Neural progenitor cell (in vitro differentiated cells): ENCODE measurements around the gene CD40.

Source experiments
- EZH2 ChIP-seq: fragments of 200-600 bp; sonication (generic); IDR thresholded peaks from 2 replicates; pipeline ENCODE4 v1.6.1; 2017; ENCODE audit warnings: antibody characterized with exemption, mild to moderate bottlenecking, moderate library complexity
- EZH2phosphoT487 ChIP-seq: fragments of 200-600 bp; sonication (generic); IDR thresholded peaks from 2 replicates; pipeline ENCODE4 v1.6.1; 2017; ENCODE audit warnings: antibody characterized with exemption
- TF ChIP-seq, protein P1 (sequence below): fragments of 200-600 bp; sonication (generic); IDR thresholded peaks from 2 replicates; pipeline ENCODE4 v1.5.1; 2017; ENCODE audit warnings: antibody characterized with exemption, mild to moderate bottlenecking

- TF ChIP-seq, protein P1, sequence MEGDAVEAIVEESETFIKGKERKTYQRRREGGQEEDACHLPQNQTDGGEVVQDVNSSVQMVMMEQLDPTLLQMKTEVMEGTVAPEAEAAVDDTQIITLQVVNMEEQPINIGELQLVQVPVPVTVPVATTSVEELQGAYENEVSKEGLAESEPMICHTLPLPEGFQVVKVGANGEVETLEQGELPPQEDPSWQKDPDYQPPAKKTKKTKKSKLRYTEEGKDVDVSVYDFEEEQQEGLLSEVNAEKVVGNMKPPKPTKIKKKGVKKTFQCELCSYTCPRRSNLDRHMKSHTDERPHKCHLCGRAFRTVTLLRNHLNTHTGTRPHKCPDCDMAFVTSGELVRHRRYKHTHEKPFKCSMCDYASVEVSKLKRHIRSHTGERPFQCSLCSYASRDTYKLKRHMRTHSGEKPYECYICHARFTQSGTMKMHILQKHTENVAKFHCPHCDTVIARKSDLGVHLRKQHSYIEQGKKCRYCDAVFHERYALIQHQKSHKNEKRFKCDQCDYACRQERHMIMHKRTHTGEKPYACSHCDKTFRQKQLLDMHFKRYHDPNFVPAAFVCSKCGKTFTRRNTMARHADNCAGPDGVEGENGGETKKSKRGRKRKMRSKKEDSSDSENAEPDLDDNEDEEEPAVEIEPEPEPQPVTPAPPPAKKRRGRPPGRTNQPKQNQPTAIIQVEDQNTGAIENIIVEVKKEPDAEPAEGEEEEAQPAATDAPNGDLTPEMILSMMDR: no peak
- TF ChIP-seq EZH2 (no peak), EZH2phosphoT487 (no peak)
Observed at GRCh38 chr20:46100988-46101387, 17.1 kb upstream of the CD40 start.
